Colonic mucosa (tissue), 4 donors: ENCODE data around the gene TMEM17. TPM values are rescaled to one million over a fixed set of nuclear protein-coding genes. Genes with fewer than 3 reads are reported as not detected.

Experiments used
- DNase-seq: peaks from one replicate; pipeline ENCODE4 v3.0.0-alpha.2; 2020
- H3K27ac ChIP-seq: fragments of 200-600 bp; one replicate; pipeline ENCODE4 v1.8.0; 2021
- H3K27me3 ChIP-seq: fragments of 200-600 bp; one replicate; pipeline ENCODE4 v1.8.0; 2021
- H3K36me3 ChIP-seq: fragments of 200-600 bp; one replicate; pipeline ENCODE4 v1.8.0; 2021
- H3K4me1 ChIP-seq: fragments of 200-600 bp; one replicate; pipeline ENCODE4 v1.8.0; 2021; ENCODE audit warnings: mild to moderate bottlenecking
- H3K4me3 ChIP-seq: fragments of 200-600 bp; one replicate; pipeline ENCODE4 v1.8.0; 2021
- H3K9ac ChIP-seq, 2 donors: one replicate each; pipeline ENCODE4 v1.7.0; 2013; ENCODE audit warnings: control low read depth in 2 of 2, low read depth in 2 of 2, low read length in 2 of 2
- H3K9me3 ChIP-seq: fragments of 200-600 bp; one replicate; pipeline ENCODE4 v1.8.0; 2021
- intact Hi-C: fragments of 100-400 bp; cut with DNase I; formaldehyde crosslinking; loops from one replicate; pipeline ENCODE4 v1.14.1; 2022
- total RNA-seq, 2 donors: library from RNA; stranded (reverse); fragmentation: NEBNext Ultra II Directional in 1 of 2; extraction: Animal tissue kit (Norgen Biotek cat#: 25700) in 1 of 2; gene quantifications; one replicate each; pipeline ENCODE4 v1.2.1, GENCODE V29; 2021
- TF ChIP-seq, protein P1 (sequence below): fragments of 200-600 bp; IDR thresholded peaks from one replicate; pipeline ENCODE4 v1.8.0; 2022; ENCODE audit warnings: antibody characterized with exemption, mild to moderate bottlenecking
- donor health status: healthy.
- donor health status: DM: no; HTN: no; CAD: no.
- donor health status: DM: no; HTN: no; CAD: no.

Gene TMEM17
- total RNA-seq, 2 donors from 2014 or later, result 0.35 to 0.74 TPM

- H3K27ac ChIP-seq, result no peak overlapping the region
- intact Hi-C loops, result no loop called here
- H3K36me3 ChIP-seq, result no peaks in the 10 kb centered on the region
- no peaks in the 10 kb centered on the region for H3K4me1 ChIP-seq
- no peaks in the 10 kb centered on the region for H3K27me3 ChIP-seq
- TF ChIP-seq, protein P1, sequence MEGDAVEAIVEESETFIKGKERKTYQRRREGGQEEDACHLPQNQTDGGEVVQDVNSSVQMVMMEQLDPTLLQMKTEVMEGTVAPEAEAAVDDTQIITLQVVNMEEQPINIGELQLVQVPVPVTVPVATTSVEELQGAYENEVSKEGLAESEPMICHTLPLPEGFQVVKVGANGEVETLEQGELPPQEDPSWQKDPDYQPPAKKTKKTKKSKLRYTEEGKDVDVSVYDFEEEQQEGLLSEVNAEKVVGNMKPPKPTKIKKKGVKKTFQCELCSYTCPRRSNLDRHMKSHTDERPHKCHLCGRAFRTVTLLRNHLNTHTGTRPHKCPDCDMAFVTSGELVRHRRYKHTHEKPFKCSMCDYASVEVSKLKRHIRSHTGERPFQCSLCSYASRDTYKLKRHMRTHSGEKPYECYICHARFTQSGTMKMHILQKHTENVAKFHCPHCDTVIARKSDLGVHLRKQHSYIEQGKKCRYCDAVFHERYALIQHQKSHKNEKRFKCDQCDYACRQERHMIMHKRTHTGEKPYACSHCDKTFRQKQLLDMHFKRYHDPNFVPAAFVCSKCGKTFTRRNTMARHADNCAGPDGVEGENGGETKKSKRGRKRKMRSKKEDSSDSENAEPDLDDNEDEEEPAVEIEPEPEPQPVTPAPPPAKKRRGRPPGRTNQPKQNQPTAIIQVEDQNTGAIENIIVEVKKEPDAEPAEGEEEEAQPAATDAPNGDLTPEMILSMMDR, result no peak
- no peaks in the 10 kb centered on the region for H3K9me3 ChIP-seq
- H3K9ac ChIP-seq, result no peak overlapping the region
- DNase-seq, result no peak
- no peak overlapping the region for H3K4me3 ChIP-seq
Observed at GRCh38 chr2:62485761-62486438, 20.1 kb downstream of the TMEM17 start.

GRCh38 chr2:62482558-62483352, 23.2 kb downstream of the TMEM17 start:
- no peak for DNase-seq
- Histone ChIP-seq H3K4me1 (no peaks in the 10 kb centered on the region), H3K27ac (no peak overlapping the region), H3K9me3 (no peaks in the 10 kb centered on the region), H3K27me3 (no peaks in the 10 kb centered on the region), H3K36me3 (no peaks in the 10 kb centered on the region), H3K9ac (no peak overlapping the region), H3K4me3 (no peak overlapping the region)
- intact Hi-C loops, result no loop called here
- TF ChIP-seq, protein P1, result no peak

DNA sequence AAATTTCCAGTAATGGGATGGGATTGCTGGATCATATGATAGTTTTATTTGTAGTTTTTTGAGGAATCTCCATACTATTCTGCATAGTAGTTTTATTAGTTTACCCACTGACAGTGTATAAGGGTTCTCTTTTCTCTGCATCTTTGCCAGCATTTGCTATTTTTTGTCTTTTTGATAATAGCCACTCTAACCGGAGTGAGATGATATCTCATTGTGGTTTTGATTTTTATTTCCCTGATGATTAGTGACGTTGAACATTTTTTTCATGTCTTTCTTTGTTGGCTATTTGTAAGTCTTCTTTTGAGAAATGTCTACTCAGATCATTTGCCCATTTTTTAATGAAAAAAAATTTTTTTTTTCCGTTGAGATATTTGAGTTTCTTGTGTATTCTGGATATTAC, 26.1 kb downstream of the TMEM17 start:
- no peaks in the 10 kb centered on the region for H3K9me3 ChIP-seq
- H3K27me3 ChIP-seq, result no peaks in the 10 kb centered on the region
- no peak for DNase-seq
- intact Hi-C loops, result no loop called here
- TF ChIP-seq, protein P1, result no peak
- H3K9ac ChIP-seq, result no peak overlapping the region
- no peak overlapping the region for H3K27ac ChIP-seq
- H3K36me3 ChIP-seq, result no peaks in the 10 kb centered on the region
- no peak overlapping the region for H3K4me3 ChIP-seq
- H3K4me1 ChIP-seq, result no peaks in the 10 kb centered on the region

- TF ChIP-seq, protein P1, result no peak
- Histone ChIP-seq H3K27ac (no peak overlapping the region), H3K9ac (peak overlapping the region in 1 of 2 donors; percentile 21), H3K4me3 (no peak overlapping the region), H3K9me3 (no peaks in the 10 kb centered on the region), H3K27me3 (no peaks in the 10 kb centered on the region), H3K36me3 (no peaks in the 10 kb centered on the region), H3K4me1 (no peaks in the 10 kb centered on the region)
- DNase-seq, result peak; percentile 32
- intact Hi-C loops, result no loop called here
Observed at GRCh38 chr2:62478093-62478580, 27.9 kb downstream of the TMEM17 start.

GRCh38 chr2:62477573-62477972, 28.4 kb downstream of the TMEM17 start:
- intact Hi-C loops, result no loop called here
- no peak overlapping the region for H3K9ac ChIP-seq
- TF ChIP-seq, protein P1, result no peak
- no peaks in the 10 kb centered on the region for H3K4me1 ChIP-seq
- H3K36me3 ChIP-seq, result no peaks in the 10 kb centered on the region
- H3K9me3 ChIP-seq, result no peaks in the 10 kb centered on the region
- H3K27me3 ChIP-seq, result no peaks in the 10 kb centered on the region
- no peak overlapping the region for H3K27ac ChIP-seq
- DNase-seq, result no peak
- H3K4me3 ChIP-seq, result no peak overlapping the region
